ENCODE measurements around the gene MACROD2.

- TF ChIP-seq CTCF (IDR thresholded peaks at IDR 0.05) = no peak
- no peak for TF ChIP-seq POLR2A (IDR thresholded peaks at IDR 0.05)
Observed at GRCh38 chr20:14599613-14600012, 604.3 kb downstream of the MACROD2 start.

Data from body of pancreas (tissue), 4 donors.